Peyer's patch (tissue), 4 donors: Measurements from ENCODE around the gene RIOK3.

Experiments used
- CTCF ChIP-seq, 6 experiments: fragments of 450-650 bp in 4 of 6; fragments of 200-600 bp in 2 of 6; sonication (generic) in 1 of 6; IDR thresholded peaks; one replicate each; pipeline ENCODE4 v1.5.1; 2017 to 2019; ENCODE audit warnings: antibody characterized with exemption in 6 of 6, mild to moderate bottlenecking in 3 of 6, moderate library complexity in 1 of 6
- POLR2A ChIP-seq, 2 donors: fragments of 450-650 bp; IDR thresholded peaks; one replicate each; pipeline ENCODE4 v1.5.1; 2017; ENCODE audit warnings: antibody characterized with exemption in 2 of 2, mild to moderate bottlenecking in 2 of 2, moderate library complexity in 2 of 2

- TF ChIP-seq CTCF (IDR thresholded peaks at IDR 0.05) (no peak), POLR2A (IDR thresholded peaks at IDR 0.05) (no peak)
These were observed 6.4 kb downstream of the RIOK3 start for GRCh38 chr18:23459530-23459921.
